HG03097 (cell line): Measurements from ENCODE around the gene TMEM181.
"Not testable (repeated sequence)": the region's sequence is repeated elsewhere in the genome, so short reads cannot be mapped to it uniquely, and the experiment has no call there.

ENCODE experiments used
- ATAC-seq: cut with Tn5 transposase; IDR thresholded peaks from one replicate; pipeline ENCODE4 v1.9.1; 2021; ENCODE audit not compliant: unreplicated experiment, low FRiP score

The TMEM181 gene

GRCh38 chr6:158653577-158654354, 93.9 kb downstream of the TMEM181 start:
- ATAC-seq: peak; percentile 50

GRCh38 chr6:158654498-158654897, 94.6 kb downstream of the TMEM181 start:
- no peak for ATAC-seq

DNA sequence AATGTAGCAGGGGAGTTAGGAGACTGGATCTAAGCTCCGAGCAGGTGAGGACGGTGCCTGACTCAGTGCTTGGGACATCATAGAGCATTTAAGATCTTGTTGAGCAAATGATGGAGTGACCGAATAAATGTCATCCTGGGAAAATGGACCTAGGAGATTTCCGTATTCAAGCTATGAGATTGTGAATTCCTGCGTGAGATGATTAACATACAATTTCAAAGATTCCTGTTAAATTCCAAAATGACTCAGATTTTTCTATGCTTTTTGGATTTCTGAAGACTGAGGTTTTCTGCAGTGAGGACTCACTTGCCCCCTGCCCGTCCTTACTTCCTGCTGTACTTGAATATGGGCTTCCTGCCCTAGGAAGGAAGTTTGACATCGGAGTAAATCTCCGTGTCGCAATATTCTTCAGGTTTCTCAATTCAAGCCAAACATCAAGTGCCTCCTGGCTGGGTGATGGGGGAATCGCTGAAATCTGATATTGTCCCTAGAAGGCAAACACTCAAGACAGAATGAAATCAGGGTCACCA, 95.1 kb downstream of the TMEM181 start:
- ATAC-seq: no peak

GRCh38 chr6:158655569-158656450, 95.9 kb downstream of the TMEM181 start:
- ATAC-seq: no peak

- ATAC-seq: not testable (repeated sequence)
These were observed 97.1 kb downstream of the TMEM181 start for GRCh38 chr6:158656986-158657385.

GRCh38 chr6:158660333-158660754, 100.5 kb downstream of the TMEM181 start:
- ATAC-seq: no peak

- ATAC-seq: no peak
These were observed 101.3 kb downstream of the TMEM181 start for GRCh38 chr6:158661156-158661685.

- no peak for ATAC-seq
These were observed 102.7 kb downstream of the TMEM181 start for GRCh38 chr6:158662607-158662953.

DNA sequence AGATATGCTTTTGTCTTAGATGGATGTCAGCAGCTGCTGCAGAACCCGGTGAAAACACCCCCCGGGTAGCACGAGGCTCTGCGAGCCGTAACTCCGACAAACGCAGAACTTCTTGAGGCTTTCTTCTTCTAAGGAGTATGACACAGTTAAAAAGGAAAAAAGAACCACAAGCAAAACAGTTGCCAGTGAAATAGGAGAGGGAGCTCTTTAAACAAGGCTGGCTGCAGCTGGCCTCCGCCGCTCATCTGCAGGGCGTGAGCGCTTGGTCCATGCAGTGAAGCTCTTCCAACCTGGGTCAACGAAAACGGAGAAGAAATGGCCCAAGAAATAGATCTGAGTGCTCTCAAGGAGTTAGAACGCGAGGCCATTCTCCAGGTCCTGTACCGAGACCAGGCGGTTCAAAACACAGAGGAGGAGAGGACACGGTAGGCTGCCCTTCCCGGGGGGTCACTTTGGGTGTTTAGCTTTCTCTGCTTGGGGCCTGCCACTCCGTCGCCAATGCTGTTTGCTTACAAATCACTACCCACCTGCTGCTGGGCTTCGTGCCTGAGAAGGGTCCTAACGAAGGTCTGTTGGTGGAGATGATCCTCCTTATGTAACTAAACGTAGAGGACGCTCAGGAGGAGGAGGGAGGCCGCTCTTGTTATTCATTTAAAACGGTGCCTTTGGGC, 103.2 kb downstream of the TMEM181 start:
- no peak for ATAC-seq

GRCh38 chr6:158663625-158664165, 103.8 kb downstream of the TMEM181 start:
- ATAC-seq: no peak

GRCh38 chr6:158665332-158665731, 105.4 kb downstream of the TMEM181 start:
- ATAC-seq: no peak

- ATAC-seq: no peak
These were observed 106.9 kb downstream of the TMEM181 start for GRCh38 chr6:158666628-158667359.

- no peak for ATAC-seq
These were observed 107.6 kb downstream of the TMEM181 start for GRCh38 chr6:158667360-158667981.

DNA sequence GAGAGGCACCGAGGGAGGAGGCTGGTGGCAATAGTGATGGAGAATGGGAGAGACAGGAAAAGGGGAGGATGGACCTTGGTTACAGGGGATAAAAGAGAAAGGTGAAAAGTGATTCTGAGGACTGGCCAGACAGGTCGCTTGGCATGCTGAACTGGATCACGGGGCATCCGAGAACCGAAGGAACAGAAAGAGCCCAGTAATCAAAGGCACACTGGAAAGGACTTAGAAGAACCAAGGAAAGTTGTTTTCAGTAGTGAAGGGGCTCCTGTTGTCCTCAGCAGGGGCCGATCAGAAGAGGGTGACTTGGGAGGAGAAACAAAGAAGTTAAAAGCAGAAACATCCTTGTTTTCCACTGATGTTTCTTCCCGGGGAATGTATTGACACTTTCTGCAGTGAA, 108.8 kb downstream of the TMEM181 start:
- no peak for ATAC-seq

GRCh38 chr6:158669145-158670035, 109.5 kb downstream of the TMEM181 start:
- no peak for ATAC-seq

DNA sequence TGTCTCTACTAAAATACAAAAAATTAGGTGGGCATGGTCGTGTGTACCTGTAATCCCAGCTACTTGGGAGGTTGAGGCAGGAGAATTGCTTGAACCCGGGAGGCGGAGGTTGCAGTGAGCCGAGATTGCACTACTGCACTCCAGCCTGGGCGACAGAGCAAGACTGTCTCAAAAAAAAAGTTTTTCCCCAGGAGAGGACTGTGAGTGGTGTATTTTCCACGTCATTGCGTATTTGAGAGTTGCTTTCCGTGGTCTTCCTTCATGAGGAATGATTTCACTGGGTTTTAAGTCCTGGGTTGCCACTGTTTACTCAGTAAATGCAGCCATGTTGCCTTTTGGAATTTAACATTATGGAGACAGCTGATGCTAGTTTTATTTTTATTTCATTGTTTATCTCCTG, 112.2 kb downstream of the TMEM181 start:
- ATAC-seq: not testable (repeated sequence)

- ATAC-seq: no peak
These were observed 112.8 kb downstream of the TMEM181 start for GRCh38 chr6:158672726-158673125.
